H54 (cell line): ENCODE data around the gene PAMR1.

Source experiments
- DNase-seq: peaks from one replicate; pipeline ENCODE4 v3.0.0; 2011; ENCODE audit warnings: low spot score, mixed read lengths; ENCODE audit not compliant: insufficient read length
- FAIRE-seq: peaks from 3 replicates; lab custom pipeline; 2011; peaks lifted over from hg19 to GRCh38; lab: Jason Lieb, UNC
- POLR2A ChIP-seq: IDR thresholded peaks from 2 replicates; pipeline ENCODE4 v1.6.1; 2011; ENCODE audit warnings: low read depth, mild to moderate bottlenecking, low read length

The PAMR1 gene

GRCh38 chr11:35425603-35426212, 99.7 kb downstream of the PAMR1 start:
- DNase-seq (no peak), FAIRE-seq (no peak)
- no peak for TF ChIP-seq POLR2A

- DNase-seq (no peak), FAIRE-seq (no peak)
- no peak for TF ChIP-seq POLR2A
Observed at GRCh38 chr11:35424157-35424940, 101.1 kb downstream of the PAMR1 start.

- DNase-seq: no peak
- no peak for FAIRE-seq
- no peak for TF ChIP-seq POLR2A
Observed at GRCh38 chr11:35420371-35420770, 105.0 kb downstream of the PAMR1 start.

- DNase-seq: no peak
- TF ChIP-seq POLR2A: no peak
- no peak for FAIRE-seq
Observed at GRCh38 chr11:35419830-35420333, 105.5 kb downstream of the PAMR1 start.

- FAIRE-seq (no peak), DNase-seq (no peak)
- no peak for TF ChIP-seq POLR2A
Observed at GRCh38 chr11:35419184-35419829, 106.1 kb downstream of the PAMR1 start, which contains the start of gene SLC1A2. SLC1A2 (minus strand) TSS chr11:35419558; CDS start chr11:35418966, 592 bp downstream.

- TF ChIP-seq POLR2A: no peak
- no peak for DNase-seq
- no peak for FAIRE-seq
Observed at GRCh38 chr11:35418282-35419183, 106.9 kb downstream of the PAMR1 start.

GRCh38 chr11:35415487-35415886, 109.9 kb downstream of the PAMR1 start:
- no peak for TF ChIP-seq POLR2A
- FAIRE-seq (no peak), DNase-seq (no peak)

- no peak for FAIRE-seq
- DNase-seq: no peak
- TF ChIP-seq POLR2A: no peak
Observed at GRCh38 chr11:35414776-35415175, 110.6 kb downstream of the PAMR1 start.

GRCh38 chr11:35414311-35414710, 111.1 kb downstream of the PAMR1 start:
- TF ChIP-seq POLR2A: no peak
- FAIRE-seq: no peak
- no peak for DNase-seq

GRCh38 chr11:35413598-35413997, 111.8 kb downstream of the PAMR1 start:
- FAIRE-seq (no peak), DNase-seq (no peak)
- no peak for TF ChIP-seq POLR2A

GRCh38 chr11:35412285-35412684, 113.1 kb downstream of the PAMR1 start:
- DNase-seq (peak; percentile 28), FAIRE-seq (no peak)
- TF ChIP-seq POLR2A: no peak

GRCh38 chr11:35407041-35407440, 118.4 kb downstream of the PAMR1 start:
- FAIRE-seq (no peak), DNase-seq (no peak)
- TF ChIP-seq POLR2A: no peak

- TF ChIP-seq POLR2A: no peak
- DNase-seq (peak; percentile 26), FAIRE-seq (no peak)
Observed at GRCh38 chr11:35404388-35404775, 121.0 kb downstream of the PAMR1 start.
